Measurements from ENCODE around the gene TMCC1.
A peak's percentile ranks its signal among the peaks of the same experiment; 100 is the strongest.
"Not testable (repeated sequence)": the region's sequence is repeated elsewhere in the genome, so short reads cannot be mapped to it uniquely, and the experiment has no call there.

Gene TMCC1

DNA sequence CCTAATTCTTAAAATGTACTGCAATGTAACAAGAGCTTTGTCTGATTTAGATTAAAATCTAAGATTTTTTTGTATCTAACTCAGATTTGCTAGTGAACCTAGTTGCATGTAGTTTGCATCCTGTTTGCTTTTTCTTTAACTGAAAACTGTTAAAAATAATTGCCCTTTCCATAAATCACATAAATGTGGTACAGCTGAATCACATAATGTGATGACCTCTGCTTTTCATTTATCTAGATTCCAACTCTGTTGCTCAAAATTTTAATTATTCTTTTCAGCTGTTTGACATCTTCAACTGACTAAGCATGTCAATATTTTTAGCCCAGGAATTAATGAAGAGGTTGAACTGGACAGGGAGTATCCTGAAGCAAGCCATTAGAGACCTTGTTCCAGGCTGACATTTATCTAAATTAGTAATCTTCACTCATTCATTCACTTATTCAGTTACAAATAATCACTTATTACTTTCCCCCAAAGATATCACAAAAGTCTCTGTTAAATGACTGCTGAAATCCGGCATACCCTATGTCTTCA, 185.1 kb downstream of the TMCC1 start:
- DNase-seq, result no peak

- DNase-seq, result peak; percentile 11
Measured at GRCh38 chr3:129705274-129705673, 188.2 kb downstream of the TMCC1 start.

GRCh38 chr3:129703913-129704312, 189.6 kb downstream of the TMCC1 start:
- DNase-seq, result no peak

GRCh38 chr3:129702934-129703712, 190.4 kb downstream of the TMCC1 start:
- DNase-seq, result no peak

DNA sequence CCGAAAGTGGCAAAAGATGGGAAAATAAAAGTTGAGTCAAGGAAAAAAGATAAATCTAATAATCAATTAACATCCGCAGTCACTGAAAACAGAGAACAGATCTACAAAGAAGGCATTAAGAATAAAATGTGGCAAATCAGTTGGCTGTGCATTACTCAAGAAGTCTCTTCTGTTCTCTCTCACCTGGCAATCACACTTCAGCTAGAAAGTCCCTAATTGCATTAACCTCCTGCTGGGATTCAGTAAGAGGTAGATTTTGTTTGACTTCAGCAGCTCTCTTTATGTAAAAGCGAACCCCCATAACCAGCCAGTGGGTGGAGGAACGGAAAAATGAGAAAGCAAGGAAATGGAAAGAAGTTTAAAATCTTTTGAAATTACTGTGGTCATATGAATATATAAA, 192.3 kb downstream of the TMCC1 start:
- DNase-seq, result no peak

DNA sequence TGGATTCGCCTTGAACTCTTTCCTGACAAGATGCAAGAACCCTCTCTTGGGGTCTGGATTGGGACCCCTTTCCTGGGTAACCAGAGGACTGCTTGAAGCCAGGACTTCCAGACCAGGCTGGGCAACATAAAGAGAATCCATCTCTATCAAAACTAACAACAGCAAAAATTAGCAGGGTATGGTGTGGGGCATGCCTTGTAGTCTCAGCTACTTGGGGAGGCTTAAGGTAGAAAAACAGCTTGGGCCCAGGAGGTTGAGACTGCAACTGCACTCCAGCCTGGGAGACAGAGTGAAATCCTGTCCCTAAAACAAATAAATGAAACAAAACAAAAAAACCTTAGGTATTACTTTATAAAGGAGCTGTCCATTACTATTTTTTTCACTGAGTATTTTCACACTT, 193.9 kb downstream of the TMCC1 start:
- DNase-seq, result no peak

DNA sequence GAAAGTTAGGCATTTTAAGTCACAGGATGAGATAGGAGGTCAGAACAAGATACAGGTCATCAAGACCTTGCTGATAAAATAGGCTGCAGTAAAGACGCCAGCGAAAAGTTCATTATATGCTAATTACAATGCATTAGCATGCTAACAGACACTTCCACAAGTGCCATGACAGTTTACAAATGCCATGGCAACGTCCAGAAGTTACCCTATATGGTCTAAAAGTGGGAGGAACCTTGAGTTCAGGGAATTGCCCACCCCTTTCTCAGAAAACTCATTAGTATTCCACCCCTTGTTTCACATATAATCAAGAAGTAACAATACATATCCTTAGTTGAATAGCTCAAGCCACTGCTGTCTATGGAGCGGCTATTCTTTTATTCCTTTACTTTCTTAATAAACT, 194.3 kb downstream of the TMCC1 start:
- DNase-seq, result no peak

- no peak for DNase-seq
Measured at GRCh38 chr3:129697229-129697969, 196.1 kb downstream of the TMCC1 start.

GRCh38 chr3:129696430-129696829, 197.1 kb downstream of the TMCC1 start:
- DNase-seq, result not testable (repeated sequence)

- no peak for DNase-seq
Measured at GRCh38 chr3:129695230-129695629, 198.3 kb downstream of the TMCC1 start.

DNA sequence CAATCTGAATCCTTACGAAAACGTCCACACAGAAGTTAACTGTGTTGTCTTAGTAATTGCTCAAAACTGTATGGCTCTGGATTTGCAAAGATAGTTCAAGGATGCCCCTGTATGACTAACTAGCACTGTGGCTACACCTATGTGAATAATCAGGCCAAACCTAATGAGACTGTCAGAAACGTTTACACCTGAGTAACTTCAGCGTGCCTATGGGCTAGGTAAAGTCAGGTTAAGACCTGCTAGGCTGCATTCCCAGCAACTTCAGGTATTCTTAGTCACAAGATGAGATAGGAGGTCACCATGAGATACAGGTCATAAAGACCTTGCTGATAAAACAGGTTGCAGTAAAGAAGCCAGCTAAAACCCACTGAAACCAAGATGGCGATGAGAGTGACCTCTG, 199.3 kb downstream of the TMCC1 start:
- no peak for DNase-seq

GRCh38 chr3:129692743-129693142, 200.8 kb downstream of the TMCC1 start:
- no peak for DNase-seq

GRCh38 chr3:129690963-129691362, 202.5 kb downstream of the TMCC1 start:
- no peak for DNase-seq

- peak; percentile 59 for DNase-seq
Measured at GRCh38 chr3:129690406-129690805, 203.1 kb downstream of the TMCC1 start.

- no peak for DNase-seq
Measured at GRCh38 chr3:129689036-129689435, 204.5 kb downstream of the TMCC1 start.

GRCh38 chr3:129688271-129688895, 205.1 kb downstream of the TMCC1 start:
- DNase-seq, result no peak

GRCh38 chr3:129687586-129688125, 205.9 kb downstream of the TMCC1 start:
- no peak for DNase-seq

DNA sequence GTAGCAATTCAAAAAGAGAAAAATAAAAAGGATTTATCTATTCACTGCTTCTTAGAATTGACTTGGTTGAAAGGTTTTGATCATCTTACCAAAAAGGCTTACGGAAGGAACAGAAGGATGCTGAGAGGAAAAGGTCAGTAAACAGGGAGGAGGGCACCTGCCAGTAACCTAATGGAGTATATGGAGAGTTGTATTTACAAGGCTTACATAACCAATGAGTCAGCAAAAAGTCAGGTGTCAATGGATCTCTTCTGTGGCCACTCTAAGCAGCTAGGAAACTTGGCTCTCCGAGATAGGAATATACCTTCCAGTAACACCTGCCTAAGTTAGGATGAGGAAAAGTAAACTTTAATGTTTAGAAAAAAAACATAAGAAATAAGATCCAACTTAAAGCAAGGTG, 206.6 kb downstream of the TMCC1 start:
- no peak for DNase-seq

DNA sequence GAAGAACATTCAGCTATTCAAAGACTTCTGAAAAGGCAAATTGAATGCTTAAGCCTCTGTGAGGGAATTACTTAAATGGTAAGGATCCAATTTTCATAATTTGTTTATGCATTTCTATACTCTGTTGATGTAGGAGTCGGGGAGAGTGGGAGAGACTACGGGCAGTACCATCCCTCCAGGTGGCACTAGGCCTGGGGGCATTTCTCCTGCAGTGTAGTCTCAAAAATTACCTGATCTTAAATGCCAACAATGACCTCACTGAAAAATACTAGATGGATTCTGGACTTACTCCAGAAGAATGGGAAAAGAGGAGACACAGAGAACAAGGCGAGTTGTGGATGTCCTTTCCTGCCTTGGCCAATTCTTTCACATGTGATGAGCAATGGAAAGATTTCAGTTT, 209.2 kb downstream of the TMCC1 start:
- DNase-seq, result no peak

GRCh38 chr3:129683201-129683600, 210.3 kb downstream of the TMCC1 start:
- no peak for DNase-seq

DNA sequence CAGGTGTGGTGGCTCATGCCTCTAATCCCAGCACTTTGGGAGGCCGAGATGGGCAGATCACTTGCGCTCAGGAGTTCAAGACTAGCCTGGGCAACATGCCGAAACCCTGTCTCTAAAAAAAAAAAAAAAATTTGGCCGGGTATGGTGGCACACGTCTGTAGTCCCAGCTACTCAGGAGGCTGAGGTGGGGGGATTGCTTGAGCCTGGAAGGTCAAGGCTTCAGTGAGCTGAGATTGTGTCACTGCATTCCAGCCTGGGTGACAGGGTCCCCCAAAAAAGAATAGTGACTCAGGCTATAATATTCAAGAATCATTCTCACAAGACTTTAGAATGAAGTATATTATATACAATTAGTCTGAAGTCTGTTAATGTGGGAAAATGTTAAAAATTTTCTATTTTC, 216.5 kb downstream of the TMCC1 start:
- no peak for DNase-seq

DNA sequence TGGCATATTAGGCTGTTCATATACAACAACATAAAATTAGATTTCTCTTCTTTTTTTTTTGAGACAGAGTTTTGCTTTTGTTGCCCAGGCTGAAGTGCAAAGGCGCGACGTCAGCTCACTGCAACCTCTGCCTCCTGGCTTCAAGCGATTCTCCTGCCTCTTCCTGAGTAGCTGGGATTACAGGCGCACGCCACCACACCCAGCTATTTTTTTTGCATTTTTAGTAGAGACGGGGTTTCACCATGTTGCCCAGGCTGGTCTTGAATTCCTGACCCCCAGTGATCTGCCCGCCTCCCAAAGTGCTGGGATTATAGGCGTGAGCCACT, 218.8 kb downstream of the TMCC1 start:
- not testable (repeated sequence) for DNase-seq
